Pulmonary artery endothelial cell (primary cell): ENCODE results near the gene LRRC70. TPM values are rescaled to one million over a fixed set of nuclear protein-coding genes. Genes with fewer than 3 reads are reported as not detected.
"Not testable (repeated sequence)": the region's sequence is repeated elsewhere in the genome, so short reads cannot be mapped to it uniquely, and the experiment has no call there.

ENCODE experiments used
- DNase-seq: peaks from one replicate; pipeline ENCODE4 v3.0.0-alpha.2; 2011; ENCODE audit warnings: low read depth, low spot score
- total RNA-seq: library from RNA; depleted of rRNA; stranded (reverse); fragments of >200 nt; gene quantifications from 2 replicates; pipeline ENCODE4 v1.2.3, GENCODE V29; 2014

Gene LRRC70
- 22.2 and 37.8 TPM in 2 replicates for total RNA-seq

GRCh38 chr5:62578540-62578939, at the start of gene LRRC70:
Gene LRRC70, plus strand, starts transcription at chr5:62578819. Its CDS starts 620 bp downstream, at chr5:62579439.
- peak; percentile 96 for DNase-seq

GRCh38 chr5:62533597-62533996, 45.0 kb upstream of the LRRC70 start:
- no peak for DNase-seq

- DNase-seq, result no peak
Observed at GRCh38 chr5:62534461-62535236, 44.0 kb upstream of the LRRC70 start.

GRCh38 chr5:62536232-62536631, 42.4 kb upstream of the LRRC70 start:
- no peak for DNase-seq

GRCh38 chr5:62536783-62537182, 41.8 kb upstream of the LRRC70 start:
- no peak for DNase-seq

GRCh38 chr5:62538017-62538942, 40.3 kb upstream of the LRRC70 start:
- no peak for DNase-seq

GRCh38 chr5:62542720-62543119, 35.9 kb upstream of the LRRC70 start:
- DNase-seq, result no peak

GRCh38 chr5:62547945-62548630, 30.5 kb upstream of the LRRC70 start:
- DNase-seq, result no peak

GRCh38 chr5:62550103-62550502, 28.5 kb upstream of the LRRC70 start:
- no peak for DNase-seq

GRCh38 chr5:62555930-62556329, 22.7 kb upstream of the LRRC70 start:
- DNase-seq, result no peak

GRCh38 chr5:62558941-62559340, 19.7 kb upstream of the LRRC70 start:
- no peak for DNase-seq

GRCh38 chr5:62560786-62561185, 17.8 kb upstream of the LRRC70 start:
- no peak for DNase-seq

- DNase-seq, result no peak
Observed at GRCh38 chr5:62561896-62562295, 16.7 kb upstream of the LRRC70 start.

GRCh38 chr5:62562867-62563266, 15.8 kb upstream of the LRRC70 start:
- DNase-seq, result no peak

GRCh38 chr5:62564101-62564500, 14.5 kb upstream of the LRRC70 start:
- no peak for DNase-seq

GRCh38 chr5:62565740-62566139, 12.9 kb upstream of the LRRC70 start:
- DNase-seq, result not testable (repeated sequence)

- no peak for DNase-seq
Observed at GRCh38 chr5:62568143-62568542, 10.5 kb upstream of the LRRC70 start.

- DNase-seq, result no peak
Observed at GRCh38 chr5:62568800-62569432, 9.7 kb upstream of the LRRC70 start.

- DNase-seq, result no peak
Observed at GRCh38 chr5:62569470-62569869, 9.1 kb upstream of the LRRC70 start.

GRCh38 chr5:62572918-62573514, 5.6 kb upstream of the LRRC70 start:
- DNase-seq, result no peak

GRCh38 chr5:62574599-62574998, 4.0 kb upstream of the LRRC70 start:
- DNase-seq, result no peak
